ENCODE measurements around the gene APPL1. TPM values are rescaled to one million over a fixed set of nuclear protein-coding genes. Genes with fewer than 3 reads are reported as not detected.

Gene APPL1
- total and polyA plus RNA-seq, 9 of the 15 experiments (the other 6 are each of a cell fraction or from before 2014, with no cell fraction given) = 2.8 to 12.3 (median 7.1) TPM

GRCh38 chr3:57287205-57287604, 59.7 kb downstream of the APPL1 start:
- Histone ChIP-seq H3K27me3 (ENCODE audit: control insufficient read depth in 2 of 2, insufficient read depth in 2 of 2, low read length in 2 of 2) (no peaks in the 10 kb centered on the region), H3K27ac (ENCODE audit: extremely low read depth, low read depth, low read length) (no peak overlapping the region), H3K9me1 (ENCODE audit: control insufficient read depth, insufficient read depth, low read length) (no peaks in the 10 kb centered on the region), H3K36me3 (ENCODE audit: control insufficient read depth, insufficient read depth, low read length) (no peaks in the 10 kb centered on the region), H3K4me2 (ENCODE audit: insufficient read depth, low read length) (no peak overlapping the region), H3K9ac (ENCODE audit: insufficient read depth in 1 of 2, low read depth in 2 of 2, low read length in 2 of 2) (no peak overlapping the region), H3K4me3 (no peak overlapping the region), H3K4me1 (replicated peaks in 1 of 2; ENCODE audit: control insufficient read depth in 2 of 2, insufficient read depth in 2 of 2, low read length in 2 of 2) (no peaks in the 10 kb centered on the region), H3K9me3 (replicated peaks; ENCODE audit: control insufficient read depth, insufficient read depth, low read depth, low read length) (0 out of 2 replicates have a peak, but pooled peaks cover 4% of the 10 kb centered on the region), H2AFZ (ENCODE audit: low read depth, low read length) (no peak overlapping the region), H3K79me2 (ENCODE audit: control insufficient read depth, insufficient read depth, low read length) (no peaks in the 10 kb centered on the region), H4K20me1 (replicated peaks; ENCODE audit: control insufficient read depth, insufficient read depth, low read length) (no peaks in the 10 kb centered on the region)
- FAIRE-seq (no peak), DNase-seq (ENCODE audit: extremely low read depth in 1 of 4, low spot score in 3 of 4) (no peak), ATAC-seq (no peak)
- no TSS peak for BruUV-seq (replicated peaks)
- in situ Hi-C loops (cut with MboI) (no loop called here), intact Hi-C loops (cut with micrococcal nuclease) (no loop called here)
- CTCF ChIA-PET (ENCODE audit: low intra/inter-chr PET ratio) = no interaction called here
- TF ChIP-seq RB1 (IDR thresholded peaks at IDR 0.05; ENCODE audit: low read depth) (no peak), MAFF (IDR thresholded peaks at IDR 0.05; ENCODE audit: low read length) (no peak), CEBPB (tag; IDR thresholded peaks at IDR 0.05) (no peak), MECOM (CRISPR knock-in tag; IDR thresholded peaks at IDR 0.05) (no peak)
- POLR2A ChIA-PET = interaction anchor here (0.7 to 1.3 kb wide), 2 partner anchors 20 to 290 kb away, joined by 3 read pairs; no protein-coding TSS in a partner anchor
- WGBS (ENCODE audit: insufficient coverage, low coverage, missing lambda C conversion rate) = 6% methylated on average over 2 of the region's 2 CpGs

GRCh38 chr3:57288403-57288802, 60.9 kb downstream of the APPL1 start:
- no peaks in the 10 kb centered on the region for H3K79me2 ChIP-seq (ENCODE audit: control insufficient read depth, insufficient read depth, low read length)
- no peak overlapping the region for H3K27ac ChIP-seq (ENCODE audit: extremely low read depth, low read depth, low read length)
- WGBS (ENCODE audit: insufficient coverage, low coverage, missing lambda C conversion rate) = 43% methylated on average over 4 of the region's 9 CpGs
- POLR2A ChIA-PET = no interaction called here
- in situ Hi-C loops (cut with MboI) = no loop called here
- no peaks in the 10 kb centered on the region for H3K9me1 ChIP-seq (ENCODE audit: control insufficient read depth, insufficient read depth, low read length)
- H3K9ac ChIP-seq (ENCODE audit: insufficient read depth in 1 of 2, low read depth in 2 of 2, low read length in 2 of 2) = no peak overlapping the region
- no peaks in the 10 kb centered on the region for H4K20me1 ChIP-seq (replicated peaks; ENCODE audit: control insufficient read depth, insufficient read depth, low read length)
- BruUV-seq (replicated peaks) = no TSS peak
- no peak for ATAC-seq
- H3K4me2 ChIP-seq (ENCODE audit: insufficient read depth, low read length) = no peak overlapping the region
- no peak for FAIRE-seq
- no peaks in the 10 kb centered on the region for H3K4me1 ChIP-seq (replicated peaks in 1 of 2; ENCODE audit: control insufficient read depth in 2 of 2, insufficient read depth in 2 of 2, low read length in 2 of 2)
- intact Hi-C loops (cut with micrococcal nuclease) = no loop called here
- no peak for DNase-seq (ENCODE audit: extremely low read depth in 1 of 4, low spot score in 3 of 4)
- no peak overlapping the region for H2AFZ ChIP-seq (ENCODE audit: low read depth, low read length)
- CTCF ChIA-PET (ENCODE audit: low intra/inter-chr PET ratio) = no interaction called here
- no peak overlapping the region for H3K4me3 ChIP-seq
- no peaks in the 10 kb centered on the region for H3K27me3 ChIP-seq (ENCODE audit: control insufficient read depth in 2 of 2, insufficient read depth in 2 of 2, low read length in 2 of 2)
- H3K36me3 ChIP-seq (ENCODE audit: control insufficient read depth, insufficient read depth, low read length) = no peaks in the 10 kb centered on the region
- 0 out of 2 replicates have a peak, but pooled peaks cover 4% of the 10 kb centered on the region for H3K9me3 ChIP-seq (replicated peaks; ENCODE audit: control insufficient read depth, insufficient read depth, low read depth, low read length)
- no peak for TF ChIP-seq POLR3A (IDR thresholded peaks at IDR 0.05; ENCODE audit: borderline replicate concordance, extremely low read depth, insufficient read depth, insufficient read length)
- no peak for TF ChIP-seq ELK1 (CRISPR knock-in tag; IDR thresholded peaks at IDR 0.05)
- TF ChIP-seq KLF10 (CRISPR knock-in tag; IDR thresholded peaks at IDR 0.05) = no peak
- TF ChIP-seq RBM15 (IDR thresholded peaks at IDR 0.05; ENCODE audit: insufficient read depth, low read length) = no peak
- no peak for TF ChIP-seq ZNF592 (IDR thresholded peaks at IDR 0.05)
- no peak for TF ChIP-seq POLR2H (tag; IDR thresholded peaks at IDR 0.05; ENCODE audit: low read depth)
- no peak for TF ChIP-seq SIN3B (IDR thresholded peaks at IDR 0.05; ENCODE audit: low read depth)
- TF ChIP-seq TCF15 (CRISPR knock-in tag; IDR thresholded peaks at IDR 0.05) = no peak

Data from K562 (cell line).